Neutrophil (primary cell): ENCODE measurements around the gene ZSCAN20.

Source experiments
- H3K27ac ChIP-seq: fragments of 200-600 bp; sonication (generic); 2 replicates; pipeline ENCODE4 v1.5.1; 2016; ENCODE audit warnings: mild to moderate bottlenecking, moderate library complexity
- H3K27me3 ChIP-seq: fragments of 200-600 bp; sonication (generic); 2 replicates; pipeline ENCODE4 v1.6.0; 2016; ENCODE audit warnings: mild to moderate bottlenecking
- H3K36me3 ChIP-seq: fragments of 200-600 bp; sonication (generic); 2 replicates; pipeline ENCODE4 v1.5.1; 2017
- H3K4me1 ChIP-seq, 2 experiments: fragments of 200-600 bp in 1 of 2; sonication (generic) in 1 of 2; 1 replicate in 1 of 2; 2 replicates in 1 of 2; pipeline versions ENCODE4 v1.5.1 to v1.6.1; 2013 to 2016; ENCODE audit warnings: low read depth in 1 of 2, low read length in 1 of 2, mild to moderate bottlenecking in 1 of 2, moderate library complexity in 1 of 2; ENCODE audit not compliant: control insufficient read depth in 1 of 2, insufficient read depth in 1 of 2
- H3K4me3 ChIP-seq, 2 experiments: fragments of 200-600 bp in 1 of 2; sonication (generic) in 1 of 2; 1 replicate in 1 of 2; 2 replicates in 1 of 2; pipeline ENCODE4 v1.5.1; 2013 to 2016; ENCODE audit warnings: low read depth in 1 of 2, low read length in 1 of 2, mild to moderate bottlenecking in 1 of 2, moderate library complexity in 1 of 2
- H3K9me3 ChIP-seq: fragments of 200-600 bp; sonication (generic); 2 replicates; pipeline ENCODE4 v1.5.1; 2016
- CTCF ChIP-seq: fragments of 200-600 bp; sonication (generic); IDR thresholded peaks from 2 replicates; pipeline ENCODE4 v1.5.1; 2016; ENCODE audit warnings: antibody characterized with exemption

Gene ZSCAN20

DNA sequence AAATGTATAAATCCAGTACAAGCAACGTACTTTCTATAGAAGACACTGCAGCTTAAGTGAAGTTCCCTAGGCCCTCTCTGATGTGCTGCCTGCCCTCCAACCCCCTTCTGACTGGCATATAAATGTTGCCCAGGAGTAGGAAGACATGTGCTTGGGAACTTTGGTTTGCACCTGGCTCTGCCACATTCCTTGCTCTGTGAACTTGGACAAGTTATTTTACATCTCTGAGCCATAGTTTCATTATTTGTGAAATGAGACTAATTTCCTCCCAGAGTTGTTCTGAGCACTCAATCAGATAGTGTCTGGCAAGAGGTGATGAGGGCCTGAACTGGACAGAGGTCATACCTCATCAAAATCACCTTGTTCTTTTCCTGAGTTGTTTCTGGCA, 38.1 kb upstream of the ZSCAN20 start:
- Histone ChIP-seq H3K4me1 (peaks cover 8 to 15% of the 10 kb centered on the region in 2 experiments), H3K36me3 (no peaks in the 10 kb centered on the region), H3K27me3 (peaks cover 43% of the 10 kb centered on the region), H3K4me3 (no peak overlapping the region), H3K9me3 (no peaks in the 10 kb centered on the region), H3K27ac (no peak overlapping the region)
- no peak for TF ChIP-seq CTCF

DNA sequence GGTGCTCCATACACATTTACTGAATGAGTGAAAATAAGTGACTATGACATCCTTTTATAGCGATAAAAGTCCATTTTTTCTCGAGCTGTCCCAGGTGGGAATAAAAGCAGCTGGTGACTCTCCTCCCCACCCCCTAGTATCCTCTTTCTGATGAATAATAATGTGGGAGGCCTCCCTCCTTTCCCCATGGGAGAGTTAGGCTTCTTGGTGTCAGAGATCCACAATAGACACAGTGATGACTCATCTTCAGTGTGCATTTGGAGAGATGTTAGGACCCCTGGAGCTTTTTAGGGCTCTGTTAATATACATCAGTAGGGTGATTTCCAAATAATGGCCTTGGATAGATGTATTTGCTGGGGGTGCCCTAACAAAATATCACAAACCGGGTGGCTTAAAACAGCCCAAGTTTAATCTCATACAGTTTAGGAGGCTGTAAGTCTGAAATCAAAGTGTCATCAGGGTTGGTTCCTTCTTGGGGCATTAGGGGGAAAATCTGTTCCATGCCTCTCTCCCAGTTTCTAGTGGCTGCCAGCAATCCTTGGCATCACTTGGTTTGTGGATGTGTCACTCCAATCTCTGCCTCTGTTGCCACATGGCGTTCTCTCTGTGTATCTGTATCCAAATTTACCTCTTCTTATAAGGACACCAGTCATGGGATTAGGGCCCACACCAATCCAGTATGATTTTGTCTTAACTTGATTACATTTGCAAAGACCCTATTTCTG, 37.2 kb upstream of the ZSCAN20 start:
- TF ChIP-seq CTCF: no peak
- Histone ChIP-seq H3K27me3 (peaks cover 34% of the 10 kb centered on the region), H3K27ac (no peak overlapping the region), H3K36me3 (no peaks in the 10 kb centered on the region), H3K4me3 (no peak overlapping the region), H3K4me1 (peaks cover 1 to 8% of the 10 kb centered on the region in 2 experiments), H3K9me3 (no peaks in the 10 kb centered on the region)

- no peak overlapping the region for H3K27ac ChIP-seq
- H3K36me3 ChIP-seq: no peaks in the 10 kb centered on the region
- no peaks in the 10 kb centered on the region for H3K9me3 ChIP-seq
- no peak for TF ChIP-seq CTCF
- H3K27me3 ChIP-seq: peaks cover 19% of the 10 kb centered on the region
- no peaks in the 10 kb centered on the region for H3K4me1 ChIP-seq
- H3K4me3 ChIP-seq: no peak overlapping the region
Observed at GRCh38 chr1:33436557-33437285, 35.7 kb upstream of the ZSCAN20 start.

DNA sequence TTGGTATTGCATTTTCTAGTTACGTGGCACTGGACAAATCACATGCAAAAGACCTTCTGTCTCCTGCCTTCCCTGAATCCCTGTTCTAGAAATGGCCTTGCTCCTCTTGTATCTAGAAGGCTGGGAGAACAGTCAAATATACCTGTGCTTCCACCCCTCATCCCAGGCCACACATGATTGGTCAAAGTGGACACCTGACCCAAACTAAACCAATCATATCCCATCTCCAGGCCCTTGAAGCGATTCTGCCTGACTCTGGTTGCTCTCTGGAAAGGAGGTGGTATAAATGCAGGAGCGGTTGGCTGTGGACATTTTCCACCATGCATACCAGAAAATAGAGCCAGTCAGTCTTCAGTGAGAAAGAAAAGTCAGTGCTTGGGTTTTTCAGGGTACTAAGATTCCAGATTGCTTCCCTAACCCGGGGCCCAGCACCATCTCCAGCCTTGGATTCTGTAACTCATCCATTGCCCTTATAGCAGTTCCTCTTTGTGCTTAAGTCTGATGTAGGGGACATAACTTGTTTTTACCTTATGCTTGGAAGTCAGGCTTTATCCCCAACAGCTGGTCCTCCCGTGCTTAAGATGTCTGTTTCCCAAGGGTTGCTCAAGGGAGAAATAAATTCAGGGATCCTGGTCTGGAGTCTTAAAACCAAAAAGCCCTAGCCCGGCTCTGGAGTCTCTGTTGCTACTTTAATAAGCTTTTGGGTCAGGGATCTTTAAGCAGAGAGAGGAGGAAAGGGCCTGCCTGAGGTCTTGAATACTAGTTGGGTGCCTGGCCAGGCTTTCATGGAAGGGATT, 33.9 kb upstream of the ZSCAN20 start:
- Histone ChIP-seq H3K27ac (no peak overlapping the region), H3K9me3 (no peaks in the 10 kb centered on the region), H3K27me3 (peaks cover 6% of the 10 kb centered on the region), H3K4me3 (no peak overlapping the region), H3K4me1 (no peaks in the 10 kb centered on the region), H3K36me3 (no peaks in the 10 kb centered on the region)
- no peak for TF ChIP-seq CTCF

DNA sequence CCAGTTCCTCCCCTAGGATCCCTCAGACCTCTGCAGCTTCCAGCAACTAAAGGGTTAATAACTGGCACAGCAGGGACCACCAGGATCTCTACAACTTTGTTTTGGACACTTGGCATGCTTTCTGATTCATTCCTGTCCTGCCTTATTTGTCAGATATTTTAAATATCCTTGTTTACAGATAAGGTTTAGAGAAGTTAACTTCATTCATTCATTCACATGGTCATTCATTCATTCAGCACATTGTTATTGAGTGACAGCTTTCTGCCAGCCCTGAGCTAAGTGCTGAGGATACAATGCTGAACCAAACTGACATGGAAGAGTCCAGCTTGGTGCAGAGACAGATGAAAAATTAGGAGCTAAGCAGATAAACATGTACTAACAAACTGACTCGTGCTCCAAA, 32.8 kb upstream of the ZSCAN20 start:
- H3K9me3 ChIP-seq: no peaks in the 10 kb centered on the region
- no peak overlapping the region for H3K4me3 ChIP-seq
- H3K36me3 ChIP-seq: no peaks in the 10 kb centered on the region
- no peaks in the 10 kb centered on the region for H3K27me3 ChIP-seq
- no peak overlapping the region for H3K27ac ChIP-seq
- no peaks in the 10 kb centered on the region for H3K4me1 ChIP-seq
- TF ChIP-seq CTCF: no peak
